ENCODE measurements around the gene DNHD1. TPM values are rescaled to one million over a fixed set of nuclear protein-coding genes. Genes with fewer than 3 reads are reported as not detected.

The DNHD1 gene
- total and polyA plus RNA-seq, 9 of the 15 experiments (the other 6 are each of a cell fraction or from before 2014, with no cell fraction given) = 0.82 to 9.7 (median 3.8) TPM

DNA sequence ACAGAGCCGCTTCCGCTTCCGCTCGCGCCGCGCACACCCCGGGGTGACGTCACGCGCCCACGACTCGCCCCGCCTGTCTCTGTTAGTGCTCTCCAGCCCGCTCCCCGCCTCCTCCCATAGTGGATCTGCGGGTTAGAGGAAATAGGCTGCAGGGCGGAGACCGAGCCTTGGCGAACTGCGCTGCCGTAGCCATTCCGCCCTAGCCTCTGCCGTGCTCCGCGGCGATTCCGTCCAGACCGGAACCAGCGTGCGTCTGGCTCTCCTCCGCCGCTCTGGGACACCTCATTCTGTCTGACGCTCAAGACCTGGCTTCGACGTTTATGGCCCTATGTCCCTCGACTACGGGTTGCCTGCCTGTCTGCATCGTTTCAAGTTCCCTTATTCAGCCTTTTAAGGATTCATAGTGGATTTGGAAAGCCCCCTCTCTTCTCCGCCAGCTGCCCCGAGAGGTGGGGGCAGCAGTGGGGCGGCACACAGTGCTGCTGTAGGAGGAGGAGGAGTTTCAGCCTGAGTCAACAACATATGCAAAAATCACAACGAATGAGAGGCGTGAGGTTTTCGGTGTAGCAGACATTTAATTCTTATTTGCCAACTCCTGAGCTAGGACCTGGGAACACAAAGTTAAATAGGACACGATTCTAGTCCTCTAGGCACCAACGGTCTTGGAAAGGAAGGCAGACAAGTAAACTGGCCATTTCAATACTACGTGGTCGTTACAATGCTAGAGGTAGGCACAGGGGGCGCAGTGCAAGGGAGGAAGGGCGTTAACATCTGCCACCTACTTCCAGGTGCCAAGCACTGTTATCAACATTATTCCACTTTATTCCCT lies 115.3 kb downstream of the DNHD1 start, which contains the start of gene TAF10 (continued):
- TF ChIP-seq SAFB (IDR thresholded peaks at IDR 0.05; ENCODE audit: borderline replicate concordance, low read depth, low read length) = no peak
- TF ChIP-seq HDAC1 (IDR thresholded peaks at IDR 0.05) = 0 out of 4 replicates have a peak, but pooled peaks of 1 of the 2 experiments have one; percentile 61
- TF ChIP-seq MAFK (IDR thresholded peaks at IDR 0.05; ENCODE audit: low read length) = no peak
- no peak for TF ChIP-seq KLF16 (IDR thresholded peaks at IDR 0.05)
- TF ChIP-seq, protein P1, sequence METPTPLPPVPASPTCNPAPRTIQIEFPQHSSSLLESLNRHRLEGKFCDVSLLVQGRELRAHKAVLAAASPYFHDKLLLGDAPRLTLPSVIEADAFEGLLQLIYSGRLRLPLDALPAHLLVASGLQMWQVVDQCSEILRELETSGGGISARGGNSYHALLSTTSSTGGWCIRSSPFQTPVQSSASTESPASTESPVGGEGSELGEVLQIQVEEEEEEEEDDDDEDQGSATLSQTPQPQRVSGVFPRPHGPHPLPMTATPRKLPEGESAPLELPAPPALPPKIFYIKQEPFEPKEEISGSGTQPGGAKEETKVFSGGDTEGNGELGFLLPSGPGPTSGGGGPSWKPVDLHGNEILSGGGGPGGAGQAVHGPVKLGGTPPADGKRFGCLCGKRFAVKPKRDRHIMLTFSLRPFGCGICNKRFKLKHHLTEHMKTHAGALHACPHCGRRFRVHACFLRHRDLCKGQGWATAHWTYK (CRISPR knock-in tag; IDR thresholded peaks at IDR 0.05) = peak; percentile 39; the same call in 1 of the 2 replicates
- peak; percentile 29; the same call in 1 of the 2 replicates for TF ChIP-seq ZNF175 (CRISPR knock-in tag; IDR thresholded peaks at IDR 0.05; ENCODE audit: low read depth)
- no peak for TF ChIP-seq HMG20A (CRISPR knock-in tag; conservative IDR thresholded peaks at IDR 0.05)
- no peak for TF ChIP-seq PYGO2 (tag; IDR thresholded peaks at IDR 0.05)
- TF ChIP-seq HMG20B (CRISPR knock-in tag; IDR thresholded peaks at IDR 0.05) = no peak
- no peak; the same call in 1 of the 2 replicates for TF ChIP-seq KLF1 (tag; IDR thresholded peaks at IDR 0.05)
- TF ChIP-seq, protein P2, sequence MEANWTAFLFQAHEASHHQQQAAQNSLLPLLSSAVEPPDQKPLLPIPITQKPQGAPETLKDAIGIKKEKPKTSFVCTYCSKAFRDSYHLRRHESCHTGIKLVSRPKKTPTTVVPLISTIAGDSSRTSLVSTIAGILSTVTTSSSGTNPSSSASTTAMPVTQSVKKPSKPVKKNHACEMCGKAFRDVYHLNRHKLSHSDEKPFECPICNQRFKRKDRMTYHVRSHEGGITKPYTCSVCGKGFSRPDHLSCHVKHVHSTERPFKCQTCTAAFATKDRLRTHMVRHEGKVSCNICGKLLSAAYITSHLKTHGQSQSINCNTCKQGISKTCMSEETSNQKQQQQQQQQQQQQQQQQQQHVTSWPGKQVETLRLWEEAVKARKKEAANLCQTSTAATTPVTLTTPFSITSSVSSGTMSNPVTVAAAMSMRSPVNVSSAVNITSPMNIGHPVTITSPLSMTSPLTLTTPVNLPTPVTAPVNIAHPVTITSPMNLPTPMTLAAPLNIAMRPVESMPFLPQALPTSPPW (CRISPR knock-in tag; IDR thresholded peaks at IDR 0.05) = peak; percentile 95
- peak; percentile 95; the same call in 1 of the 2 replicates for TF ChIP-seq KAT7 (CRISPR knock-in tag; IDR thresholded peaks at IDR 0.05; ENCODE audit: borderline replicate concordance)
- TF ChIP-seq TEAD1 (CRISPR knock-in tag; IDR thresholded peaks at IDR 0.05) = peak; percentile 82 to 88; a peak in 3 of 4 replicates
- peak; percentile 29; the same call in 1 of the 2 replicates for TF ChIP-seq ESRRB (CRISPR knock-in tag; IDR thresholded peaks at IDR 0.05; ENCODE audit: borderline replicate concordance)
- TF ChIP-seq XRCC5 (IDR thresholded peaks at IDR 0.05; ENCODE audit: low read depth, low read length) = peak; percentile 87; the same call in 1 of the 2 replicates
- TF ChIP-seq BCL6 (CRISPR knock-in tag; IDR thresholded peaks at IDR 0.05) = no peak
- no peak for TF ChIP-seq GTF2A2 (tag; IDR thresholded peaks at IDR 0.05)
- no peak for TF ChIP-seq TEAD4 (IDR thresholded peaks at IDR 0.05; ENCODE audit: low read length)
- no peak for TF ChIP-seq TEAD4 (CRISPR knock-in tag; IDR thresholded peaks at IDR 0.05; ENCODE audit: borderline replicate concordance)
- TF ChIP-seq NUFIP1 (IDR thresholded peaks at IDR 0.05; ENCODE audit: partially characterized antibody) = no peak
- TF ChIP-seq IRF2 (CRISPR knock-in tag; IDR thresholded peaks at IDR 0.05) = no peak
- TF ChIP-seq, protein P3, sequence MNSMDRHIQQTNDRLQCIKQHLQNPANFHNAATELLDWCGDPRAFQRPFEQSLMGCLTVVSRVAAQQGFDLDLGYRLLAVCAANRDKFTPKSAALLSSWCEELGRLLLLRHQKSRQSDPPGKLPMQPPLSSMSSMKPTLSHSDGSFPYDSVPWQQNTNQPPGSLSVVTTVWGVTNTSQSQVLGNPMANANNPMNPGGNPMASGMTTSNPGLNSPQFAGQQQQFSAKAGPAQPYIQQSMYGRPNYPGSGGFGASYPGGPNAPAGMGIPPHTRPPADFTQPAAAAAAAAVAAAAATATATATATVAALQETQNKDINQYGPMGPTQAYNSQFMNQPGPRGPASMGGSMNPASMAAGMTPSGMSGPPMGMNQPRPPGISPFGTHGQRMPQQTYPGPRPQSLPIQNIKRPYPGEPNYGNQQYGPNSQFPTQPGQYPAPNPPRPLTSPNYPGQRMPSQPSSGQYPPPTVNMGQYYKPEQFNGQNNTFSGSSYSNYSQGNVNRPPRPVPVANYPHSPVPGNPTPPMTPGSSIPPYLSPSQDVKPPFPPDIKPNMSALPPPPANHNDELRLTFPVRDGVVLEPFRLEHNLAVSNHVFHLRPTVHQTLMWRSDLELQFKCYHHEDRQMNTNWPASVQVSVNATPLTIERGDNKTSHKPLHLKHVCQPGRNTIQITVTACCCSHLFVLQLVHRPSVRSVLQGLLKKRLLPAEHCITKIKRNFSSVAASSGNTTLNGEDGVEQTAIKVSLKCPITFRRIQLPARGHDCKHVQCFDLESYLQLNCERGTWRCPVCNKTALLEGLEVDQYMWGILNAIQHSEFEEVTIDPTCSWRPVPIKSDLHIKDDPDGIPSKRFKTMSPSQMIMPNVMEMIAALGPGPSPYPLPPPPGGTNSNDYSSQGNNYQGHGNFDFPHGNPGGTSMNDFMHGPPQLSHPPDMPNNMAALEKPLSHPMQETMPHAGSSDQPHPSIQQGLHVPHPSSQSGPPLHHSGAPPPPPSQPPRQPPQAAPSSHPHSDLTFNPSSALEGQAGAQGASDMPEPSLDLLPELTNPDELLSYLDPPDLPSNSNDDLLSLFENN (IDR thresholded peaks at IDR 0.05; ENCODE audit: low read depth in 2 of 2, low read length in 2 of 2) = no peak
- TF ChIP-seq KAT2B (IDR thresholded peaks at IDR 0.05; ENCODE audit: low read depth, low read length) = no peak
